ENCODE data around the gene OR8S1. TPM values are rescaled to one million over a fixed set of nuclear protein-coding genes. Genes with fewer than 3 reads are reported as not detected.
"Not testable (repeated sequence)": the region's sequence is repeated elsewhere in the genome, so short reads cannot be mapped to it uniquely, and the experiment has no call there.

The OR8S1 gene
- total RNA-seq, 3 donors from 2014 or later: not detected

DNA sequence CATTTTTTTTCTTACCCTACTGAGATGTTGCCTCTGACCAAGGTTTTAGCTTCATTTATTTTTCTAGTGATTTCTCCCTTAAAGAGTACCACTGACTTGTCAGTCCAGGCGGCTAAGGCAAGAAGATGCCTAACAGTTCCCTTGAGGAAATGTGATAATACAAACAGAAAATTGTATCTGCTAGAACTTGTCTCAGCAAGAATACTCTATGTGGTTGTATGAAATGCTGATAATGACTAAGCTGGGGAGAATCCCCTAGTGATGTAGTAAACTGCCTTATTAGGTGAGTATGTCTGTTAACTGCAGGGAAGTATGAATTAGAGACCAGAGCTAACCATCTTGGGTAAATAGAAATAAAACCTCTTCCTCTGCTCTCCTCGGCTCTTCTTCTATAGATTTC lies 36.4 kb upstream of the OR8S1 start:
- no peak for DNase-seq (ENCODE audit: low spot score in 2 of 2)
- no peak for TF ChIP-seq POLR2AphosphoS5 (IDR thresholded peaks at IDR 0.05)
- TF ChIP-seq, protein P1, sequence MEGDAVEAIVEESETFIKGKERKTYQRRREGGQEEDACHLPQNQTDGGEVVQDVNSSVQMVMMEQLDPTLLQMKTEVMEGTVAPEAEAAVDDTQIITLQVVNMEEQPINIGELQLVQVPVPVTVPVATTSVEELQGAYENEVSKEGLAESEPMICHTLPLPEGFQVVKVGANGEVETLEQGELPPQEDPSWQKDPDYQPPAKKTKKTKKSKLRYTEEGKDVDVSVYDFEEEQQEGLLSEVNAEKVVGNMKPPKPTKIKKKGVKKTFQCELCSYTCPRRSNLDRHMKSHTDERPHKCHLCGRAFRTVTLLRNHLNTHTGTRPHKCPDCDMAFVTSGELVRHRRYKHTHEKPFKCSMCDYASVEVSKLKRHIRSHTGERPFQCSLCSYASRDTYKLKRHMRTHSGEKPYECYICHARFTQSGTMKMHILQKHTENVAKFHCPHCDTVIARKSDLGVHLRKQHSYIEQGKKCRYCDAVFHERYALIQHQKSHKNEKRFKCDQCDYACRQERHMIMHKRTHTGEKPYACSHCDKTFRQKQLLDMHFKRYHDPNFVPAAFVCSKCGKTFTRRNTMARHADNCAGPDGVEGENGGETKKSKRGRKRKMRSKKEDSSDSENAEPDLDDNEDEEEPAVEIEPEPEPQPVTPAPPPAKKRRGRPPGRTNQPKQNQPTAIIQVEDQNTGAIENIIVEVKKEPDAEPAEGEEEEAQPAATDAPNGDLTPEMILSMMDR (IDR thresholded peaks at IDR 0.05): no peak
- TF ChIP-seq POLR2A (IDR thresholded peaks at IDR 0.05): no peak
- no peaks in the 10 kb centered on the region for H3K4me1 ChIP-seq
- no peaks in the 10 kb centered on the region for H3K27me3 ChIP-seq
- H3K36me3 ChIP-seq: no peaks in the 10 kb centered on the region
- no peaks in the 10 kb centered on the region for H3K9me3 ChIP-seq
- intact Hi-C loops (cut with DNase I; ENCODE audit: low total_unique reads): no loop called here
- no peak overlapping the region for H3K4me3 ChIP-seq
- H3K27ac ChIP-seq: no peak overlapping the region

DNA sequence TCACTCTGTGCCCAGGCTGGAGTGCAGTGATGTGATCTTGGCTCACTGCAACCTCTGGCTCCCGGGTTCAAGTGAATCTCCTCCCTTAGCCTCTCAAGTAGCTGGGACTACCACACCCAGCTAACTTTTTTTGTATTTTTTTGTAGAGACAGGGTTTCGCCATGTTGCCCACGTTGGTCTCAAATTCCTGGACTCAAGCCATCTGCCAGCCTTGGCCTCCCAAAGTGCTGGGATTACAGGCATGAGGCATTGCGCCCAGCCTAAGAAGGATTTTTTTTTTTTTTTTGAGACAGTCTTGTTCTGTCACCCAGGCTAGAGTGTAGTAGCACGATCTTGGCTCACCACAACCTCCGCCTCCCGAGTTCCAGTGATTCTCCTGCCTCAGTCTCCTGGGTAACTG lies 36.0 kb upstream of the OR8S1 start:
- H3K4me3 ChIP-seq; intact Hi-C loops (cut with DNase I; ENCODE audit: low total_unique reads); H3K4me1 ChIP-seq; H3K27me3 ChIP-seq; H3K9me3 ChIP-seq; DNase-seq (ENCODE audit: low spot score in 2 of 2); H3K36me3 ChIP-seq; H3K27ac ChIP-seq: not testable (repeated sequence)

DNA sequence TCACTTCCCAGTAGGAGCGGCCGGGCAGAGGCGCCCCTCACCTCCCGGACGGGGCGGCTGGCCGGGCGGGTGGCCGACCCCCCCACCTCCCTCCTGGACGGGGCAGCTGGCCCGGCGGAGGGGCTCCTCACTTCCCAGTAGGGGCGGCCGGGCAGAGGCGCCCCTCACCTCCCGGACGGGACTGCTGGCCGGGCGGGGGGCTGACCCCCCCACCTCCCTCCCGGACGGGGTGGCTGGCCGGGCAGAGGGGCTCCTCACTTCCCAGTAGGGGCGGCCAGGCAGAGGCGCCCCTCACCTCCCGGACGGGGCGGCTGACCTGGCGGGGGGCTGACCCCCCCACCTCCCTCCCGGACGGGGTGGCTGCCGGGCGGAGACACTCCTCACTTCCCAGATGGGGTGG lies 25.2 kb upstream of the OR8S1 start:
- H3K36me3 ChIP-seq; H3K27ac ChIP-seq; H3K27me3 ChIP-seq; intact Hi-C loops (cut with DNase I; ENCODE audit: low total_unique reads); H3K9me3 ChIP-seq; H3K4me1 ChIP-seq; H3K4me3 ChIP-seq; DNase-seq (ENCODE audit: low spot score in 2 of 2): not testable (repeated sequence)

DNA sequence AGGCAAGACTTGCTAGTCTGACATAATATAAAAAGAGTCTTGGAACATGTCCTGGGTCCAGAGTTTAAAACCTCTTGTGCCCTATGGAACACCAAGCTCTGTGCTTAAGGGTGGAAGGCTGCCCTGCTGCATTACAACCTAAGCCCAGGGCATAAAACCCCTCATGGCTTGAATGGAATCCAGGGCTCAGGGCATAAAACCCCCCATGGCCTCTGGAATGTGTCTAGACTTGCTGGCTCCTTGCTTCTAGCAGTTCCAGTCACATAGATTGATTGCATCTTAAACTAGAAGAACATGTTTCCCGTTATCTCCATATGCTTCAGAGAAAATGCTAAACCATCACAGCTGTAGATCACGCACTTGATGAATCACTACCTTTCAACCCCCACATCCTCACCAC lies 18.6 kb upstream of the OR8S1 start:
- H3K36me3 ChIP-seq; H3K27me3 ChIP-seq; intact Hi-C loops (cut with DNase I; ENCODE audit: low total_unique reads); H3K4me3 ChIP-seq; H3K4me1 ChIP-seq; DNase-seq (ENCODE audit: low spot score in 2 of 2); H3K9me3 ChIP-seq; H3K27ac ChIP-seq: not testable (repeated sequence)

DNA sequence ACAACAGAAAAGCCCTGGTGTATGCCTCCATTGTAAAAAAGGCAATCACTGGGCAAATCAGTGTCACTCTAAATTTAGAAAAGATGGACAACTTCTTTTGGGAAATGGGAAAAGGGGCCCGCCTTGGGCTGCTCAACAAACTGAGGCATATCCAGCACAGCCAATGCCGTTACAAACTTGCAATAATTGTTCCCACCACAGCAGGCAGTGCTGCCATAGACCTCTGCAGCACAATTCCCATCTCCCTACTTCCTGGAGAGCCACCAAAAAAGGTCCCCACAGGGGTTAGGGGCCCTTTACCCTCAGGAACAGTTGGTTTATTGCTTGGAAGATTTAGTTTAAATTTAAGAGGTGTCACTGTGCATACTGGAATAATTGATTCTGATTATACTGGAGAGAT lies 16.4 kb upstream of the OR8S1 start:
- Histone ChIP-seq H3K27me3 (no peaks in the 10 kb centered on the region), H3K4me1 (no peaks in the 10 kb centered on the region), H3K9me3 (peaks cover 0 to 9% of the 10 kb centered on the region in 2 donors), H3K27ac (no peak overlapping the region), H3K36me3 (no peaks in the 10 kb centered on the region), H3K4me3 (no peak overlapping the region)
- no peak for DNase-seq (ENCODE audit: low spot score in 2 of 2)
- TF ChIP-seq POLR2AphosphoS5 (IDR thresholded peaks at IDR 0.05): no peak
- no peak for TF ChIP-seq POLR2A (IDR thresholded peaks at IDR 0.05)
- TF ChIP-seq, protein P1 (IDR thresholded peaks at IDR 0.05): no peak
- intact Hi-C loops (cut with DNase I; ENCODE audit: low total_unique reads): no loop called here

DNA sequence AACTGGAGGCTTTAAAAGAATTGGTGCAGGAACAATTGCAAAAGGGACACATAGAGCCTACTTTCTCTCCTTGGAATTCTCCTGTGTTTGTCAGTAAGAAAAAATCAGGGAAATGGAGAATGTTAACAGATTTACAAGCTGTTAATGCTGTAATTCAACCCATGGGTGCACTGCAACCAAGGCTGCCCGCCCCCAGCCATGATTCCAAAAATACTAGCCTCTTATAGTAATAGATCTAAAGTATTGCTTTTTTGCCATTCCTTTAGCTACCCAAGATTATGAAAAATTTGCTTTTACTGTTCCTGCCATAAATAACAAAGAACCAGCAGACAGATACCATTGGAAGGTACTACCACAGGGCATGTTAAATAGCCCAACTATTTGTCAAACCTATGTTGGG lies 15.3 kb upstream of the OR8S1 start:
- no peak overlapping the region for H3K27ac ChIP-seq
- no peaks in the 10 kb centered on the region for H3K4me1 ChIP-seq
- H3K9me3 ChIP-seq: peaks cover 0 to 9% of the 10 kb centered on the region in 2 donors
- H3K36me3 ChIP-seq: no peaks in the 10 kb centered on the region
- no peak for DNase-seq (ENCODE audit: low spot score in 2 of 2)
- TF ChIP-seq POLR2AphosphoS5 (IDR thresholded peaks at IDR 0.05): no peak
- TF ChIP-seq POLR2A (IDR thresholded peaks at IDR 0.05): no peak
- TF ChIP-seq, protein P1 (IDR thresholded peaks at IDR 0.05): no peak
- no peak overlapping the region for H3K4me3 ChIP-seq
- H3K27me3 ChIP-seq: no peaks in the 10 kb centered on the region
- intact Hi-C loops (cut with DNase I; ENCODE audit: low total_unique reads): no loop called here

DNA sequence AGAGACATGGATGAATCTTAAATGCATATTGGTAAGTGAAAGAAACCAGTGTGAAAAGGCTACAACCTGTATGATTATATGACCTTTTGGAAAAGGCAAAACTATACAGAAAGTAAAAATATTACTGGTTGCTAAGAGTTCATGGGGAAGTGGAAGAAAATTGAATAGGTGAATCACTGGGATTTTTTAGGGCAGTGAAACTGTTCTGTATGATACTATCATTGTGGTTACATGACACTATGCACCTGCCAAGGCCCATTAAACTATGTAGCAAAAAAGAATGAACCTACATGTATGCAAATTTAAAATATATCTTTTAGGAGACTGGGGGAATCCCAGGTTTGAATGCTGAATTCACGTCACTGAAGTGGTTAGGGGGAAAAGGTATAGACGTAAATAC lies 12.6 kb upstream of the OR8S1 start:
- Histone ChIP-seq H3K27ac (no peak overlapping the region), H3K9me3 (peaks cover 0 to 9% of the 10 kb centered on the region in 2 donors), H3K4me1 (no peaks in the 10 kb centered on the region), H3K4me3 (no peak overlapping the region), H3K27me3 (no peaks in the 10 kb centered on the region), H3K36me3 (no peaks in the 10 kb centered on the region)
- DNase-seq (ENCODE audit: low spot score in 2 of 2): no peak
- intact Hi-C loops (cut with DNase I; ENCODE audit: low total_unique reads): no loop called here
- TF ChIP-seq, protein P1 (IDR thresholded peaks at IDR 0.05): no peak
- TF ChIP-seq POLR2AphosphoS5 (IDR thresholded peaks at IDR 0.05) (no peak), POLR2A (IDR thresholded peaks at IDR 0.05) (no peak)

Measured in breast epithelium (tissue), 4 donors.